ENCODE results near the gene DLST. TPM values are rescaled to one million over a fixed set of nuclear protein-coding genes. Genes with fewer than 3 reads are reported as not detected.

The DLST gene
- total and polyA plus RNA-seq, 11 donors: 75.7 to 251 (median 190) TPM

GRCh38 chr14:74835645-74836250, 46.0 kb upstream of the DLST start:
- no peak for TF ChIP-seq POLR2A (IDR thresholded peaks at IDR 0.05)
- intact Hi-C loops (cut with DNase I): no loop called here
- ATAC-seq: no peak
- no peaks in the 10 kb centered on the region for H3K27me3 ChIP-seq
- no peak for DNase-seq
- H3K4me1 ChIP-seq: peaks cover 0 to 31% (median 6%) of the 10 kb centered on the region in 12 donors
- no peaks in the 10 kb centered on the region for H3K9me3 ChIP-seq
- H3K36me3 ChIP-seq: peaks cover 0 to 61% (median 31%) of the 10 kb centered on the region in 9 donors
- WGBS, 4 donors: 78 to 90% (median 86%) methylated on average over 7 of the region's 7 CpGs
- no peak overlapping the region for H3K4me3 ChIP-seq
- peak overlapping the region in 1 of 12 donors; percentile 88 for H3K27ac ChIP-seq

GRCh38 chr14:74836251-74836960, 45.3 kb upstream of the DLST start:
- 81 to 91% (median 88%) methylated on average over 1 of the region's 1 CpG for WGBS, 4 donors
- Histone ChIP-seq H3K9me3 (no peaks in the 10 kb centered on the region), H3K4me1 (peaks cover 0 to 38% (median 6%) of the 10 kb centered on the region in 12 donors), H3K27ac (peak overlapping the region in 1 of 12 donors; percentile 88), H3K4me3 (no peak overlapping the region), H3K36me3 (peaks cover 0 to 56% (median 24%) of the 10 kb centered on the region in 9 donors), H3K27me3 (no peaks in the 10 kb centered on the region)
- DNase-seq (no peak), ATAC-seq (no peak)
- intact Hi-C loops (cut with DNase I): no loop called here
- TF ChIP-seq POLR2A (IDR thresholded peaks at IDR 0.05) (no peak), CTCF (IDR thresholded peaks at IDR 0.05) (no peak)

- DNase-seq: no peak
- peak overlapping the region in 10 of 12 donors; percentile 8 to 88 (median 56) for H3K27ac ChIP-seq
- intact Hi-C loops (cut with DNase I): no loop called here
- peaks cover 0 to 41% (median 6%) of the 10 kb centered on the region in 12 donors for H3K4me1 ChIP-seq
- H3K4me3 ChIP-seq: peak overlapping the region in 3 of 12 donors; percentile 8 to 31 (median 26)
- no peaks in the 10 kb centered on the region for H3K9me3 ChIP-seq
- H3K36me3 ChIP-seq: peaks cover 0 to 44% (median 13%) of the 10 kb centered on the region in 9 donors
- no peaks in the 10 kb centered on the region for H3K27me3 ChIP-seq
- TF ChIP-seq POLR2A (IDR thresholded peaks at IDR 0.05) (no peak), CTCF (IDR thresholded peaks at IDR 0.05) (no peak)
- peak in 1 of 4 donors; percentile 38 for ATAC-seq
- 30 to 42% (median 35%) methylated on average over 2 of the region's 2 CpGs for WGBS, 4 donors
These were observed 43.5 kb upstream of the DLST start for GRCh38 chr14:74838166-74838565.

- Histone ChIP-seq H3K27ac (no peak overlapping the region), H3K4me3 (no peak overlapping the region), H3K36me3 (peaks cover 0 to 26% (median 10%) of the 10 kb centered on the region in 9 donors), H3K27me3 (no peaks in the 10 kb centered on the region), H3K9me3 (no peaks in the 10 kb centered on the region), H3K4me1 (peaks cover 0 to 41% (median 9%) of the 10 kb centered on the region in 12 donors)
- TF ChIP-seq CTCF (IDR thresholded peaks at IDR 0.05) (no peak), POLR2A (IDR thresholded peaks at IDR 0.05) (no peak)
- no peak for ATAC-seq
- intact Hi-C loops (cut with DNase I): no loop called here
- 84 to 97% (median 93%) methylated on average over 5 of the region's 5 CpGs for WGBS, 4 donors
- no peak for DNase-seq
These were observed 41.1 kb upstream of the DLST start for GRCh38 chr14:74840603-74841030.
